CD4-positive, alpha-beta T cell treated with Interleukin-1 beta for 1 hour (primary cell): ENCODE measurements around the gene SERPINA12.
A peak's percentile ranks its signal among the peaks of the same experiment; 100 is the strongest.

Experiments
- DNase-seq, 2 donors: peaks; one replicate each; pipeline ENCODE4 v3.0.0-alpha.2; 2020 to 2022

The SERPINA12 gene, protein sequence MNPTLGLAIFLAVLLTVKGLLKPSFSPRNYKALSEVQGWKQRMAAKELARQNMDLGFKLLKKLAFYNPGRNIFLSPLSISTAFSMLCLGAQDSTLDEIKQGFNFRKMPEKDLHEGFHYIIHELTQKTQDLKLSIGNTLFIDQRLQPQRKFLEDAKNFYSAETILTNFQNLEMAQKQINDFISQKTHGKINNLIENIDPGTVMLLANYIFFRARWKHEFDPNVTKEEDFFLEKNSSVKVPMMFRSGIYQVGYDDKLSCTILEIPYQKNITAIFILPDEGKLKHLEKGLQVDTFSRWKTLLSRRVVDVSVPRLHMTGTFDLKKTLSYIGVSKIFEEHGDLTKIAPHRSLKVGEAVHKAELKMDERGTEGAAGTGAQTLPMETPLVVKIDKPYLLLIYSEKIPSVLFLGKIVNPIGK

DNA sequence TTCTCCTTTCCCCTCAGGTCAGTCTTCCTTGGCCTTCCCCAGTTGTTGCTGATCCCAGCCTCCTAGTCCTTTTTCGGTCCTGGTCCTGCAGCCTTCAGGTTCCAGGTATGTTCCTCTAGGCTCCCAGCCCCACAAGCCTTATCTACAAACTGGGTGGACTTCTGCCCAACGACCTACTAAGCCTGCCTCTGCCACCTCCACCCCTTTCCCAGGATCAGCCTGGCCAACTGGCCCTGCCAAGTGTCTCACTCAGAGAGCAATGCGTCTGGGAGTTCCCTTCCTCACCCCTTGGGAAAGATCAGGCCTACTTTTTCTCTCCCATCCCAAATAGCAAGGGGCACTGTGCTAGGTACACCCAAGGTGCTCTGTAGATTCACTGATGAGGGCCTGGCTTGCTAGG is at the start of gene SERPINA12:
TSS of gene SERPINA12 (minus strand) at position 114 of the 400 bp plus-strand sequence. CDS start 11,072 bp downstream, outside the sequence.
- no peak for DNase-seq

DNA sequence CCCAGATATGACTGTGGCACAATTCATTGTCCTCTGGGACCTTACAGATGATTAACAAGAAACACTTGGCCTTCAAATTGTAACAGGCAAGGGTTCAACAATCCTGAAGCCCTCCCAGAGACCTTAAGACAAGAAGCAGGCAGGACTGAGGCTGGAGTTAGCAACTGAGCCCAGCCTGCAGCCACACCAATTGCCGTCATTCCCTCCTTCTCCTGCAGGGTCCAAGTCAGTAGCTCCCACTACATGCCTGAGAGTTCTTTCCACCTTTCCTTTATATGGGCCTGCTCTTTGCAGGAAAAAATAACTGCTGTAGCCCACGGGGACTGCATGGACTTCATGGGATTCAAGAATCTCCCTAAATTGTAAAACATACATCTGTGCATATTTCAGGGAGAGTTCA is 49.6 kb upstream of the SERPINA12 start:
- DNase-seq = no peak

DNA sequence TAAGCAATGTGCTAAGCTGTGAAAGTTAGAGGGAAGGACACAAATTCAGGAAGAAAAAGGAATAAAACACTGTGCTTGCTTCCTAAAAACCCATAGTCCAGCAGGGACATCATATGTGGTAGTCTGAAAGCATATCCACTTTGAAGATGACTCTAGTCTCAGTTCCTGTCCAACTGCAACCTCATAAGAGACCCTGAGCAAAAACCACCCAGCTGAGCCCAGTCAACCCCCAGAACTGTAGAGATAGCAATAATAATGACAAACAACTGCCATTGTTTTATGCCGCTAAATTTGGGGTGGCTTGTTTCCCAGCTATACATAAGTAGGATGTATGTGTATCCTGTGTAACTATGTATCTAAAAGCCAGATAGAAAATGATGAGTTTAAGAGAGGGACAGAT is 48.1 kb upstream of the SERPINA12 start:
- no peak for DNase-seq

DNA sequence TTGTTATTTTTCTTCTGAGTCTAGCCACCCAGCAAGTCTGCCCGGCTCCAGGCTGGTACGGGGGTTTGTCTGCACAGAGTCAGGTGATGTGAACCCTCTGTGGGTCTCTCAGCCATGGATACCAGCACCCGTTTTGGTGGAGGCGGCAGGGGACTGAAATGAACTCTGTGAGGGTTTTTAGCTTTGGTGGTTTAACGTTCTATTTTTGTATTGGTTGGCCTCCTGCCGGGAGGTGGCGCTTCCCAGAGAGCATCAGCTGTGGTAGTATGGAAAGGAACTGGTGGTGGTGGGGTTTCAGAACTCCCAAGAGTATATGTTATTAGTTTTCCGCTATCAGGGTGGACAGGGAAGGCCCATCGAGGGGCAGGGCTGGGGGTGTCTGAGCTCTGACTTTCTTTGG is 46.7 kb upstream of the SERPINA12 start:
- DNase-seq = no peak

DNA sequence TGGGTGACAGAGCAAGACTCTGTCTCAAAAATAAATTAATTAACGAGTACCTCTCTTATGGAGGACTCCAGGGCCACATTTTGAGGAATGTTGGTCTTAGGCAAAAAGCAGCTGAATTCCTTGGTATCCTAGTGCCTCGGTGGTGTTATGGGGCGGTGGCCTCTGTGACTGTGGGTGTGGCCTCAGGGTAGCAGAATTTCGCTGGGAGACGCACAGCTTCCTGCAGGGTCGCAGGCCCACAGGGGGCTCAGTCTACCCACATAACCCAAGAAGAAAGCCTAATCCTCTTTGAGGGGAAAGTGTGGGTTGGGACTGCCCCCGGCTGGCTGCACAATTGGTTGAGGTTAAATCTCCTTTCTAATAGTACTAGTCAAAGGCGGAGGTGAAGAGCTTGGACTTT is 40.8 kb upstream of the SERPINA12 start:
- no peak for DNase-seq

DNA sequence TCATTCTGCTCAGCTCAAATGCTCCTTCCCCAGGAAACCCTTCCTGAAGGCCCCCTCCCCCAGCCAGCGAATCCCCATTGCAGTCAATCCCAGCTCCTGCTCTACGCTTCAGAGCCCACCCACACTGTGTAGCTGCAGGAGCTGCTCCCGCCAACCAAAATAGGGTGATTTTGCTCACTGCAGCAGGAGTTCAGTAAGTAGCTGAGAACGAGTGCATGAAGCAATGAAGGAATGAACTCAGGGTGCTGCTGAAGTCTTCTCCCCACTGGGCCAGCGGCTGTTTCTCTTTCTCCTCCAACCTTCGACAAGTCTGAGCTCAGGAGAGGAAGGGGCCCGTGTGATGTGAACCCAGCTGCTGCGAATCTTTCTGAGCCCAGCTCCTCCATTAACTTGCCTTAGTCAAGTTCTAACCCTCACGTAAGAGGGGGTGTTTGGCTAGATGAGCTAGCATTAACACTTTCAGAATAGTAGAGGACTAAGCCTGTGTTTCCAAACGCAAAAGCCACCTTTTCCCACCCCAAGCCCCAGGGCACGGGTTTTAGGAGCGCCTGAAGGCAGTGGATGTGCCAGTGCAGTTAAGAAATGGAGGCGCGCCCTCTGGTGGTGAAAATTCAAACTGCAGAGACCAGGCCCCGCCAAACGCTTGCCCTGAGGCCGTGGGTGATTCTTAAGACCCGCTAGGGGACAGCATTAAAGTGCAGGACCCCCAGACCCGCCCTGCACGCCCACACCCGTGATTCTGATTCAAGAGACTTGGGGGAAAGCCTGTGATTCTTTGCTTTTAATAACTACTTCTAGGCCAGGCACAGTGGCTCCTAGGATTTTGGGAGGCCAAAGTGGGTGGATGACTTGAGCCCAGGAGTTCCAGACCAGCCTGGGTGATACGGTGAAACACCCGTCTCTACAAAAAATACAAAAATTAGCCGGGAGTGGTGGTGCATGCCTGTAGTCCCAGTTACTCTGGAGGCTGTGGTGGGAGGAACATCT is 40.0 kb upstream of the SERPINA12 start:
- peak; percentile 13 to 29 for DNase-seq

DNA sequence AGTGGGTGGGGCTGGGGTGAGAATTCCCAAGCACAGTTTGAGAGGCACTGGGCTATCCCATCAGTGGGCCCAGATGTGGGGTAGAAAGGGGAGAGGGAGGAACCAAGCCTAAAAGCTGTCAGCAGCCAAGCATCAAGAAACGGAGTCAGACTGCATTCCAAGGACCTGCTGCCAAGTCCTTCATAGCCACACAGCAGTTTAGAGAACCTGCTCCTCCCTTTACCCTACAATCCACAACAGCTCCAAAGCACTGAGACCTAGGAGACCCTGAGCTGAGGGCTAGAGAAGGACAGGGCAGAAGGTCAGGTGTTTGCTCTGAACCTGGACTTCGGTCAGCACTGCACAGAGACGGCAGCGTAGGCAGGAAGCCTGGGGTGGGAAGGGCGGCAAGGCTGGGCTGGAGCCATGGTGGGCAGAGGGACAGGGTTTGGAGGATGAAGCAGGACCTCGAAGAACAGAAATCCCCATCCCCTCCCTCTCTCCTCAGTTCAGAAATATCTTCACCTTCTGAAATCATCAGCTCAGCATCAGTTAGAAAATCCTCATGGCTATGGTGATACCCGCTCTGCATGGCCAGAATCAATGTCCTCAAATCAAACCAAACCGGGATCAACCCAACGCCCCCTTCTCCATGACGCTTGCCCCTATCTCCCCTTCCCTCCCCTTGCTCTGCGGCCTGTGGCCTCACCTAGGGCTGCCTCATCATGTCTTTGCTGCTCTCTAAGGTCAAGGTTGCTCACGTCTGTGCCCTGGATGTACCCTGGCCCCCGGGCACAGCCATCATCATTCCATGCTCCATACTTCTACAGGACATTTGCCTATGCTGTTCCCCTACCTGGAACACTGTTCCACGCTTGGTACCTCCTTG is 39.1 kb upstream of the SERPINA12 start:
- DNase-seq = no peak

DNA sequence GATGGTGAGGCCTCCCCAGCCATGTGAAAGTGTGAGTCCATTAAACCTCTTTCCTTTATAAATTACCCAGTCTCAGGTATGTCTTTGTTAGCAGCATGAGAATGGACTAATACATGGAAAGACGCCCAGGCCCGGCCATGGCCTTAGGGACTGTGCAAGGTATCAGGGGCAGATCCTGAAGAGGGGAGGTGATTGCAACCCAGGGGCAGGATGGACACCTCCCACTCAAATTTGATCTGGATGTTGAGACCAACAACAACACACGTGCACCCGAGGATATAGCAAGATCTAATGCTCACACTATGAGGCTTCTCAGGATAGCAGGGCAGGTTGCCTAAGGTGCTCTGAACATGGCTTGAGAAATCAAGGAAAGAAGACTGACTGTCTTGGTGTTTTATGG is 38.5 kb upstream of the SERPINA12 start:
- no peak for DNase-seq

DNA sequence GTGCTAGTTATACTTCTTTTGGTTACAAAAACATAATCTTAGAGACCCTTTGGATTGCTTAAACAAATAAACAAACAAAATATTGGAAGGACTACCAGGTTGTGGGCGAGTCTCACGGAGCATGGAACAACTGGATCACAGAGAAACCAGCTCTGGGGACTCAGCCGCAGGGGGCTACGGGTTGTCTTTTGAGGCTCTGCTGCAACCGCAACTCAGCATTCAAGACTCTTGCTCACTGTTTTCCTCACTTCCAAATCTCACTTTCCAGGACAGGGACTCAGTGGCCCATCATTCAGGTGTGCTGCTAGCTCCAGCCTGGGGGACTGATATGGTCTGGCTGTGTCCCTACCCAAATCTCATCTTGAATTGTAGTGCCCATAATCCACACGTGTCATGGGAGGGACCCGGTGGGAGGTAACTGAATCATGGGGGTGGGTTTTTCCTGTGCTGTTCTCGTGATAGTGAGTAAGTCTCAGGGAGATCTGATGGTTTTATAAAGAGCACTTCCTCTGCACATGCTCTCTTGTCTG is 37.9 kb upstream of the SERPINA12 start:
- no peak for DNase-seq

DNA sequence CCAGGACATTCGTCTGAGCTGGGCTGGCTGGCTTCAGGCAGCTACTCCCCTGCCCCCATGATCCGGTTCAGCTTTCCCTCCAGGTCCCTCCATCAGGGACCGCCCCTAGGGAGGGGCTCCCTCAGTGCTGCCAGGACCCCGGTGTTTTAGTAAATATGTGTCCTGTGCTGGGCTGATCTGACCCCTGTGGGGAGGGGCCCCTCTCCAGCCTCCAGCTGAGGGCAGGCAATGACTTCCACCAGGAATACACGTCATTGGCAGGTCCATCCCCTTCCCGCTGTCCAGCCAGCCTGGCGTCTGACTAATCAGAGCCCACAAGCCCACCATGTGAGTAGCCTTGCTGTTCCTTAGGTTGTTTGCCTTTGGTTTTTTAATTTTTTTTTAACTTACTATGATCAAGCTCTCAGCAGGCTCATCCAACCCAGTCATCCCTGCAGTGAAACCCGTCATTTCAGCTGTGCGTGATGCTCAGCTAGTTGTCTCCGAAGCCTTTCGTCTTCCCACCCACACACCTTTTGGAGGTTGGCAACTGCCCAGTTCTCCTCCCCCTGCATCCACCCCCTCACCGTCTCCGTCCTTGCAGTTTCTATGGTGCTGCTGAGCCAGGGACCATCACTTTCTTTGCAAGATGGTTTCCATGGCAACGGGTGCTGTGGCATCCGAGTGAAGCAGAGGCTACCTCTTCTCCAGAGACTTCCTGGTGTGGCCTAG is 36.0 kb upstream of the SERPINA12 start:
- DNase-seq = no peak

DNA sequence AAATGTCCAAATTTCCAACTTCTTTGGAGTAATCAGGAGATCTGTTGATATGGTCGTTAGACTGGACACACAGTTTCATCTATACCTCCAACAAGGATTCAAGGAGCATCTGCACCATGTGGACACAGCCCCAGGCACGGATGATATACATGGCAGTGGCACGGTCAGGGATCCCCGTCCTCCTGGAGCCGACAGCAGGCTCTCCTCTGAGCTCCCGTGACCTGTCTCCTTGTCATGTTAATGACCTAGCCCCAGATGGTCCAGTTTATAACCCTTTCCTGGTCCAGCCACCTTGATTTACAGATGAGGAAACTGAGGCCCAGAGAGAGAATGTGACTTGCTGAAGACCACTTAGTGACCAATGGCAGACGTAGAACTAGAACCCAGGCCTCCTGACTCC is 35.5 kb upstream of the SERPINA12 start:
- DNase-seq = no peak

DNA sequence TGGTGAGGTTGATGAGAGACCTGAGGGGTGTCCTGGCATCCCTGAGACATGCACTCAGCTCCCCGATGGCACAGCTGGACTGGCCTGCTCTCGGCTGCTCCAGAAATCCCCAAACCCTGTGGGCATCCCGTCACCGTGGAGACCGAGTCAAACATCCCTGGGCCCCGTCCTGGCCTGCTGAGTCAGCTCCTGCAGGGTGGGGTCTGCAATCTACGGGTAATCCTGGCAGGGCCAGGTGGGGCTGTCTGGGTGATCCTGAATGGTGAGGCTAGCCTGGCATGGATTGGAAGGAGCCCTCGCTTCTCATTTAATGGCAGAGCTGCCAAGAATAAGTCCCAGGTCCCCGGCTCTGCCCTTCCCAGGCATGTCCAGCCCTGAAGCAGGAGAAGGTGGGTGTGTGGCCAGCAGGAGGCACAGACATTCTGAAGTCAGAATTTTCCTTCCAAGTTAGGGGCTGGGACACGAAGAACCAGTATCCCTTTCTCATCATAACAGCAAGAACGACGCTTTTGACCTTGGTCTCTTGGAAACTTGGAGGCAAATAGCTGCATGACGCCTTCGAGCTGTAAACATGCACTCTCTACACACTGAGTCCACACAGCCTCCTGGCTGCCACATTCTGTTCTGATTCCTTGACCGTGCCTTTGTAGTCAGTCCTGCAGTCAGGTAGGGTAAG is 34.3 kb upstream of the SERPINA12 start:
- DNase-seq = no peak

DNA sequence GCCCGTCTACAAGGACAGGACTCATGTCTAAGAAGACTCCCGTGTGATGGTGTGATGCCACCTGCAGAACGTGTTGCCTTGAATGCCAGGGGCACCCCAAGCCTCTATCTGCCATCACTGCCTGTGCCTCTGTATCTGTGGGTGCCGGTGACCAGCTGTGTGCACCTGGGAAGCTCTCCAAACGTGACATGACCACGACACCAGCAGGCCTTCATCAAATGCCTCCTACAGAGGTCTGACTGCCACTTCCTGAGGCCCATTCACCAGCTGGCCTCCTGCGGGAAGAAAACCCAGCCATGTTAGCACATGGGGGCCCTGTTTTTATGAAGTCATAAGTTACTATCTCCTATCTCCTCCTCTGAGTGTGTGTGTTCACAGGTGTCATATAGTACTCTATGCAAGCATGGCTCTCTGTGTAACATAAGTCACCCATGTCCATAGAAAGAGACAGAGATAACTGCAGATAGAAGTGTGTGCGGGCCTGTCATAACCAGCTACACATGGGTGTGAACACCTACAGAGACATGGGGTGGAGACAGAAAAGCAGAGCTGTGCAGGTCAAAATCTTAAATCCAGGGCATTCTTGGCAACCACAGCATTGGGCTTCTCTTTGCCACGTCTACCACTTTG is 33.7 kb upstream of the SERPINA12 start:
- no peak for DNase-seq

DNA sequence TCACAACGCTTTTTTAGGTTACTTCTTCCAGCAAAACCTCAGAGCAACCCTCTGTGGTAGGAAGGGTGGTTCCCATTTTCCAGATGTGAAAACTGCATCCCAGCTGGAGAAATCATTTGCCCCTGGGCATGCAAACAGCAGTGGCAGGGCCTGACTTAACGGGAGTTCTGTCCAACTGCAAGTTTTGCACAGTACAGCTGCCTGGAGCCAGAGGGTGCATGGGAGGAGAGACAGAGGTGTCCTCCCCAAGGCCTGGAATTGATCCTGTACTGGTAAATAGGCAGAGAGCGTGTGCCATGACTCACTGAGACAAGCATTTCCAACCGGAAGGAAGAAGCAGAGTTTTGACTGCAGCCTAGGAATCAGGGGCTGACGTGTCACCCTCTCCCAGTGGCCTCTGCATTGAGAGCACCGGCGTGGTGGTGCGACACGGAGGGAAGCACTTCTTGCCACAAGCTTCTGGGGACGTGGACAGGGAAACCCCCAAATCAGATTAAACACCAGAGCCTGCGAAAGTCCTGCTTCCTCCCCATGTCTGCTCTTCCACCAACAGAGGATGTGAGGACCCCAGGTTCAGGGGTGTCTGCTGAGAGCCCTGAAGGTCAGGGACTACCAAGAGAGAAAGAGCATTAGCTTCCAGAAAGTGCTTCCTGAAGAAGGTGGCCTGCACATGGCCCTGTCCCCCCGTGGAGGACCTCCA is 33.0 kb upstream of the SERPINA12 start:
- DNase-seq = no peak

DNA sequence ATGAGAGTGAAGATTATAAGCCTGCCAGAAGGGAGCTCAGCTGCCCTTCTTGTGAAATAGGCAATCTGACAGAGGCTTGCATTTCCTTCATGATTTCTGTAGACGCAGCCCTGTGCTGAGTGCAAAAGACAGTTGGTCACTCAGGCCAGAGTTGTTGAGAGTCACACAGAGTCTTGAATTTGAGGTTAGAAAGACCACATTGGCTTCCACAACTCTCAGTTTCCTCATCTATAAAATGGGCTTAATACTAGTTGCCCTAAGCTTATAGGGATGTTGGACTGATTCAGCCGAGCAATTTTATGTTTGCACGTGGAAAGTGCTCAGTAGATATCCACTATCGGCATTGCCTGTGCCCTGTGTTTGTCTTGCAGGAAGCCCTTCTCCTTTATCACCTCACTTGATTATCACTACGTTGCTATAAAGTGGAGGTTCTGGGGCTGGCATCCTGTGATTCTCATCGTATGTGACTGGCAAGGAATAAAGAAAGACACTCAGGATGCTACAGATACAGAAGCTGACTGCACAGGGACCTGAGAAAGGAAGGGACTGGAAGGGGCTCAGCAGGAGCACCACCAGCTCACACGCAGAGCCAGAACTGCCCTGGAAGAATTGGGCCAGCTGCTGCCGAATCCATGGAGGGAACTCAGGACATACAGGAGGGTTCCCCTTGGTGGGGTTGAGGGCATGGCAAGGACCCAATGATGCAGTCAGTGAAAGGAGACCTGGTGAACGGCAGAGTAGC is 32.1 kb upstream of the SERPINA12 start:
- DNase-seq = no peak

DNA sequence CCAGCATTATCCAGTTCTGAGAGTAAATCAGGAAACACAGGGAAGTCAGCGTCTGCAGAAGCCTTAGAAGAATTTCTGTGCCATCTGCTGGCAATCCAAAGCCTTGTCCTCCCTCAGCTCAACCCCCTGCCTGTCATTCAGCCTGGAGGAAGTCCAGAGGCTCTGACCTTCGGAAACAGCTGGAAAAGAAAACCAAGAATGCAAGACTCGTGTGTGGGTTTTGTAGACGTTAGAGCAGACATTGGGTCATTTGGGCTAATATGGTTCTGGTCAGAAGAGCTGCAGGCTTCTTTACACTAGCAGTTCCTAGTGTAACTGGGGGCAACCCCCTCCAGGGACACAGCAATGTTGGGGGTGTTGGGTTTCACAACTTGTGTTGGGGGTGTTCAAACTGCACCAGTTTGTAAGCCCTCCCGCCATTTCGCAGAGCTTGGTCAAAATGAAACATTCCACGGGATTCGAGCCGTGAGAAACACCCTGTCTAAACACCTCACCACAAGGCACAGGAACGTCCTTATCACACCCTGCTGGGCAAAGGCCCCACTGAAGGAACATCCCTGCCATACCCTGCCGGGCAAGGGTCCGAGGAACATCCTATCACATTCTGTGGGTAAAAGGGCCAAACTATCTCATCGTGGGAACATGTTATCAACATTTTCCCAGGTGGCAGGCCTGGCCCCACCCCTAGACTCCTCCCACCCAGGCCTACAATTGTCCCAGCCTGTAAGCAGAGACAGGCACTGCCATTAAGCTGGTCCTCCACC is 30.9 kb upstream of the SERPINA12 start:
- DNase-seq = no peak

DNA sequence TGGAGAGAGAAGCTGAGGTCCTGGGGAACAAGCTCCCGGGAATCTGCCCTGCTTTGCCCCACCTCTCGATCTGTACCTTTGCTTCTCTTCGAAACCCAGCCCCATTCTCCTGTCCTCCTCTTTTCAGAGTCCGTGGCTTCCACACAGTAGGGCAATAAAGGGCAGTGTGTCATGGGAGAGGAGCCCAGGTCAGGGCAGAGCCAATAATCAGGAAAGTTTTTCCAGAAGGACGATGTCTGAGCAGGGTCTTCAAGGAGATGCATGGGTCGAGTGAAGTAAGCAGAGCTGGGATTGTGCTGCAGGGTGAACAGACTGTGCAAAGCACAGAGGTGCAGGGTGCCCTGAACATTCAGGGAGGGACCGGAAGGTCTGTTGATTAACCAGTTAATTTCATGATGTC is 29.9 kb upstream of the SERPINA12 start:
- no peak for DNase-seq

DNA sequence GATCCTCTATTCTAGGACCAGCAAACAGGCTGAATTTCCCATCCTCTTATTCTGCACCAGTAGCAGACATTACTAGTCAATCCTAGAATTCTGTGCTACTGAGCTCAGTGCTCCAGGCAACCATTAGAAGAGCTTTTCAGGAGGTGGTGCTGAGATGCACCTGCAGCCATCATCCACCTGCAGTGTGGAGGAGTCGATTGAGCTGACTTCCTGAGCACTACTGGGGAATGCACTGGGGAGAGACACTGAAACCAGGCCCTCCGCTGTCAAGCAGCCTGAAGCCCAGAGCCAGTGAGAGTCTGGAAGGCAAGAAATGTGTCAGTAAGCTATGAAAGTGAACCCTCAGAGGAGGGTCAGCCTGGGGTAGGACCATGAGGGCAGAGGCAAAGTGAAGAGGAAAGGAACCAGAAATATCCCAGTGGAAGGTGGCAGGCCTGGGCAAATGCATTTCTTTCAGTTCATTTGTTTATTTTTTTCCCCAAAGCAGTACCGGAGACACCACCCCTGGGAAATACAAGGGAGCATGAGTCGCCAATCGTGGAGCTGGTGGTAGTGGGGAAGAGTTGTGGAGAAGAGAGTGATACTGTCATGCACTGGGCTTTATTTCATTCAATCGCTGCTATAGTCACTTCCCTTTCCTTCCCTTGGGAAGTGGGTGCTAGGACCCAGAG is 28.9 kb upstream of the SERPINA12 start:
- no peak for DNase-seq
